ENCODE measurements around the gene ELMO3.
A peak's percentile ranks its signal among the peaks of the same experiment; 100 is the strongest.

The ELMO3 gene

DNA sequence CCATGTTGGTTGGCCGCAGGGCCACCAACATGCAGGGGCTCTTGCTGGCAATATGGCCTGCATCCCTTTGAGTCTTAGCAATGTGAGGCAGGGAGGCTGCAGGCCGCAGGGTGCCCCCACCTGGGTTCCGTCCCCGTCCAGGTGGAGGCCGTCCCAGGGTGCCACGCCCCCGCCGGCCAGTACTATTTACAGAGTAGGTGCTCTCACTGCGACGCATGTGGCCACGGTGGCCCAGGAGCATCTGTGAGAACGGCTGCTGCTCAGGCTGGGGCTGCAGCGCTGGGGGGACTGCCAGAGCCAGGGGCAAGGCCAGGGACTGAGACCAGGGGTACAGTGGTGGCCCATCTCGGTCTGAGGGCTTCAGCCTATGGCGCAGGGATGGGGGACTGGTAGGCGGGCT lies 18.8 kb upstream of the ELMO3 start:
- no peak overlapping the region for H3K27ac ChIP-seq
- TF ChIP-seq, protein P1, sequence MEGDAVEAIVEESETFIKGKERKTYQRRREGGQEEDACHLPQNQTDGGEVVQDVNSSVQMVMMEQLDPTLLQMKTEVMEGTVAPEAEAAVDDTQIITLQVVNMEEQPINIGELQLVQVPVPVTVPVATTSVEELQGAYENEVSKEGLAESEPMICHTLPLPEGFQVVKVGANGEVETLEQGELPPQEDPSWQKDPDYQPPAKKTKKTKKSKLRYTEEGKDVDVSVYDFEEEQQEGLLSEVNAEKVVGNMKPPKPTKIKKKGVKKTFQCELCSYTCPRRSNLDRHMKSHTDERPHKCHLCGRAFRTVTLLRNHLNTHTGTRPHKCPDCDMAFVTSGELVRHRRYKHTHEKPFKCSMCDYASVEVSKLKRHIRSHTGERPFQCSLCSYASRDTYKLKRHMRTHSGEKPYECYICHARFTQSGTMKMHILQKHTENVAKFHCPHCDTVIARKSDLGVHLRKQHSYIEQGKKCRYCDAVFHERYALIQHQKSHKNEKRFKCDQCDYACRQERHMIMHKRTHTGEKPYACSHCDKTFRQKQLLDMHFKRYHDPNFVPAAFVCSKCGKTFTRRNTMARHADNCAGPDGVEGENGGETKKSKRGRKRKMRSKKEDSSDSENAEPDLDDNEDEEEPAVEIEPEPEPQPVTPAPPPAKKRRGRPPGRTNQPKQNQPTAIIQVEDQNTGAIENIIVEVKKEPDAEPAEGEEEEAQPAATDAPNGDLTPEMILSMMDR (conservative IDR thresholded peaks at IDR 0.05) = no peak

DNA sequence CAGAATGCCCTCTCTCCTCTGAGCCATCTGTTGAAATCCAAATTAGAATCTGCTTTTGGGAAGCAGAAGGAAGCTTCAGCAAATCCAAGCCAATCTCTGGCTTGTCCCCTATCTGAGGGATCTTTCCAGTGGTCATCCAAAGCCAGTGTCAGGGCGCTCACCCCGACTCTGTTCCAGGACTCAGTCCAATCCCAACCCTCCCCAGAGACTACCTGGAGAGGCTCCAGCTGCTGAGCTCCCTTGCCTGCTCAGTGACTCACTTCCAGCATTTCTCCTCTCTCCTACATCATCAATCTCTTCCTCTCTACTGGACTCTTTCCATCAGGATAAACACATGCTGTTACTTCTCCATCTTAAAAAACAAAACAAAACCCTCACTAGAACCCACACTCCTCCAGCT lies 17.6 kb upstream of the ELMO3 start:
- H3K27ac ChIP-seq = no peak overlapping the region
- TF ChIP-seq, protein P1 (conservative IDR thresholded peaks at IDR 0.05) = no peak

DNA sequence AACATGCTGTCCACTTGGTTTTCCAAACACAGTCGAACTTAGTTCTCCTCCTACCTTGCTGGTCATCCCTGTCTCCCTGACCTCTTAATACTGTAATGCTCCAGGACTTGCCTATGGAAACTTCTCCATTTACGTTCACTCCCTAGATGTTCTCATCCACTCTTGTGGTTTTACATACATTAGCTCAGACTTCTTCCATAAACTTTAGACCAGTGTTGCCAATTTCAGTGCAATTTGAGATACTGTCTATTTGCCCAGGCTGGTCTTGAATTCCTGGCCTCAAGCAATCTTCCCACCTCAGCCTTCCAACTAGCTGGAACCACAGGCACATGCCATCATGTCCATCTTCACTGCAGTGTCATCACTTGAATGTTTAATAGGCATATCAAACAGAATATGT lies 16.6 kb upstream of the ELMO3 start:
- no peak overlapping the region for H3K27ac ChIP-seq
- TF ChIP-seq, protein P1 (conservative IDR thresholded peaks at IDR 0.05) = no peak

DNA sequence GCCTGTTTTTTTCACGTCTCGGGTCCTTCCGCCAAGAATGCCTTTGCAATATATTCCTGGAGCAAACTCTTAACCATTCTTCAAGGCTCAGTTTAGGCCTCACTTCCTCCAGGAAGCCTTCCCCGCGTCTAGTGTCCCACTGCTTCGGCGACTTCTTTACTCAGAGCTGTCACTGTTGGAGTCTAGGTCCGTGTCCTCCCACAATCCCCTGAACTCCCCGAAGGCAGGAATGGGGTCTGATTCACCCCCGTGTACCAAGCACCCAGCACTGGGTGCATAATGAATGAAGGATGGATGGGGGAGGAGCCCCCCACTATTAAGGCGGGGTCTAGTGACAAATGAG lies 15.7 kb upstream of the ELMO3 start:
- TF ChIP-seq, protein P1 (conservative IDR thresholded peaks at IDR 0.05) = no peak
- H3K27ac ChIP-seq = peak overlapping the region; percentile 85

DNA sequence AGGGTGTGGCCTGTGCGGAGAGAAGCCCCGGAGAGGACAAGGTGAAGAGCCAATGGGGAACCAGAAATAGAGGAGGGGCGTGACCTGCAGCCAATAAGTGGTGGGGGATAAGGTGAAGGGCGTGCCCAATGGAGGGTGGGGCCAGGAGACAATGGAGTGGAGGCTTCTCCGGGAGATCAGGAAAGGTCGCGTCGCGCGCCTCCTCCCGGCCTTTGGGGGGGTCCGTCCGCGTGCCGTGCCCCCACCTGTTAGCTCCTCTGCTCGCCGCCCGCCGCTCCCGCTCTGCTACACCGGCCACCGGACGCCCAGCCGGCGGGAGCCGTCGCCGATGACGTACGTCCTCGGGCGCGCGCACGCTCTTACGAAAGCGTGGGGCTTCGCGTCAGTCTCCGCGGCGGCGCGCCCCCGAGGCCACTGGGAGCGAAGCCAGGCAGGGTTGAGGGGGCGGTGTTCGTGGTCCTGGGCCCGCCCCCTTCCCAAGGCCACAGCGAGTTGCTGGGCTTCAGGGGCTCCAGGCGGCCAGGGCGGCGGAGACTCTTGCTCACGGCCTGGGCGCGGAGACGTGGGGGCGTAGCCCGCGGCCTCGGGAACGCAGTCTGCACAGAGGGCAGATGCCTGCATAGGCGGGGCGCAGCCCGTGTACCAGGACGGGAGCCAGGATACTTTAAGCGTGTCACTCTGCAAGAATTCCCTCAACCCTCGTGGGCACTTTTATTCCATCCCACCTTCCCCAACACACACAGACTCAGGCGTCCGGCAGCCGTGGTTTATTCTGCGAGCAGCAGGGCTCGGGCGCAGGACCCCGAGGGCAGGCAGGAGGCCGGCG lies 15.1 kb upstream of the ELMO3 start, which contains the start of gene MATCAP1:
TSS of gene MATCAP1 (minus strand) at position 337 of the 826 bp plus-strand sequence. CDS start 3,353 bp downstream, outside the sequence.
- TF ChIP-seq, protein P1 (conservative IDR thresholded peaks at IDR 0.05) = no peak
- peak within 1 kb of the TSS; percentile 85 for H3K27ac ChIP-seq

DNA sequence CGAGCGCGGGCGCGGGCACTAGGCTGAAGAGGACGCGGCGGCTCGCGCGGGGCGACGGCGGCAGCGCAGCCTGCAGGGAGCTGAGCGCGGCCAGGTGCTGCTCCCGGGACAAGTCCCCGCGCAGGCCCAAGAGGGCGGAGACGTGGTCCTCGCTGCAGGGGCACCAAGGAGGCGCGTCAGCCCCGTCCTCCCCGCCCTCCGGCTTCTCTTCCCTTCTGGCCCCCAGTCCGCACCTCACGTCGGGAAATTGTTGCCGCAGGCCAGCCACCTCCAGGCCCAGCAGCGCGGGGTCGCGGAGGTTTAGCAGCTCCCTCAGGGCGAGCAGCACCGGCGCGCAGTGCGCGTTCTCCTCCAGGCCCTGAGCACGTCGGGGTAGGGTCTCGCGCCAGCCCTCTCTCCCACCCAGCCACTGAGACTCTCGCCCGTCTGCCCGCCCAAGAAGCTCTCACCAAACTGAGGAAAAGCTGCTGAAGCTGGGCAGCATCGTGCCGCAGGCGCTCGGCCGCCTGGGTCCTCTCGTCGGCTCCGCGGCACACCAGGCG lies 14.4 kb upstream of the ELMO3 start:
- H3K27ac ChIP-seq = peak overlapping the region; percentile 85
- TF ChIP-seq, protein P1 (conservative IDR thresholded peaks at IDR 0.05) = no peak

DNA sequence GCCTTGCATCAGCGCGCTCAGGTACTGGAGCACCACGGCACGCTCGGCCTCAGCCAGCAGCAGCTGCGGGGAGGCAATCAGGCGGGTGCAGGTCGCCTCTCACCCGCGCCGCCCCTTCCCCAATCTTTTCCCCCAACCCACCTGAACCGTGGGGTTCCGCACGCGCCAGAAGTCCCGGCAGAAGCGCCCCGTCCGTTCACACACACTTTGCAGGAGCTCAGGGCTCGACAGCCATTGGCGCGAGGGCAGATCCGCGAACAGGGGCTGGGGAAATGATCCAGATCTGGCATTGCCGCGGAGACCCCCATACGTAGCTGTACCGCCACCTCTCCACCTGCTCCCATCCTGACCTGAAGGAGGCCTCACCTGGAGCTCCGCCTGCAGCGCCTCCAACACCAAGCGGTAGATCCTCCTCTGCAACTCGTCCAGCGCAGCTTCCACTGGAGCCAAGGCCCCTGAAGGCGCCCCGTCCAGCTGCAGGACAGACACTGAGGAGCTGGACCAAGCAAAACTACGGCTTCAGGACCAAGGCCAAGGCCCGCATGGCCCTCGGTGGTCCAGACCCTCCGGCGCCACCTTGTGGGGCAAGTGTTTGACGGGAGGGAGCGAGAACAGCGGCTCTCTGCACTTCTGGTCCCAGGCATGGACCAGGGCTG lies 13.8 kb upstream of the ELMO3 start:
- TF ChIP-seq, protein P1 (conservative IDR thresholded peaks at IDR 0.05) = no peak
- peak overlapping the region; percentile 85 for H3K27ac ChIP-seq

Measured in VCaP (cell line).